Mesodermal cell (in vitro differentiated cells): ENCODE data around the gene NR3C2.

Source experiments
- H3K27ac ChIP-seq: 2 replicates; pipeline ENCODE4 v1.7.0; 2013; ENCODE audit warnings: mild to moderate bottlenecking, low read depth, low read length, moderate library complexity; ENCODE audit not compliant: severe bottlenecking
- H3K36me3 ChIP-seq: 2 replicates; pipeline ENCODE4 v1.7.1; 2013; ENCODE audit warnings: mild to moderate bottlenecking, low read length, moderate library complexity; ENCODE audit not compliant: control insufficient read depth, insufficient read depth
- H3K4me1 ChIP-seq: one replicate; pipeline ENCODE4 v1.7.1; 2013; ENCODE audit warnings: mild to moderate bottlenecking, low read length; ENCODE audit not compliant: insufficient read depth, control insufficient read depth, poor library complexity, severe bottlenecking
- H3K4me3 ChIP-seq: 2 replicates; pipeline ENCODE4 v1.7.0; 2013; ENCODE audit warnings: low read length, control low read depth, mild to moderate bottlenecking; ENCODE audit not compliant: insufficient read depth, poor library complexity, severe bottlenecking; ENCODE audit errors: extremely low read depth
- H3K9me3 ChIP-seq: 2 replicates; pipeline ENCODE4 v1.7.1; 2013; ENCODE audit warnings: mild to moderate bottlenecking, low read length, moderate library complexity; ENCODE audit not compliant: control insufficient read depth
- WGBS, 2 experiments: methylation state at CpG; one replicate each; pipeline ENCODE4 v1.1.5; 2013; ENCODE audit warnings: missing lambda C conversion rate in 2 of 2; ENCODE audit not compliant: insufficient coverage in 2 of 2; 5-methylcytosine and 5-hydroxymethylcytosine counted together

Gene NR3C2

GRCh38 chr4:148182230-148182911 is 259.8 kb downstream of the NR3C2 start:
- WGBS, 2 experiments: 67 to 88% methylated on average over 1 of the region's 3 CpGs
- Histone ChIP-seq H3K4me1 (no peaks in the 10 kb centered on the region), H3K27ac (no peak overlapping the region), H3K9me3 (no peaks in the 10 kb centered on the region), H3K36me3 (no peaks in the 10 kb centered on the region), H3K4me3 (no peak overlapping the region)

DNA sequence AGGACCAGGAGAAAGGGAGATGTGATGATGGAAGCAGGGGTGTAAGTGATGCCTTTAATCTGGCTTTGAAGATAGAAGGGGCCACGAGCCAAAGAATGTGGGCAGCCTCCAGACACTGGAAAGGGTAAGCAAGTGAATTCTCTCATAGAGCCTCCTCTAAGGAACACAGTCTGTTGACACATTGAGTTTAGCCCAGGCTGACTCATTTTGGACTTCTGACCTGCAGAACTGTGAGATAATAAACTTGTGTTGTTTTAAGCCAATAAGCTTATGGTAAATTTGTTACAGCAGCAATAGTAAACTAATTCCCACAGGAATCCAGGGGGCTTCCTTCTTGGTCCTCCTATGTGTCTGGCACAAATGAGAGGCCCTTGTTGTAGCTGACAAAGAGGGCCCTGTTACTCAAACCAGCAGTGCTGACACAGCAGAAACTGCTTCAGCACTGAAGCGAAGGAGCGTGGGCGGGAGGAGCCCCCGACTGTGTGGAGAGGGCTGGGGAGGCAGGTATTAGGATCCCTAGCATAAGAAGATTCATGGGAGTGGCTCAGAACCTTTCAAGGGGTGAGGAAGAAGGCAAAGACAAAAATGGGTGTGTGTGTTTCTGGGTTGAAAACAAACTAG is 268.7 kb downstream of the NR3C2 start:
- no peak overlapping the region for H3K4me3 ChIP-seq
- H3K36me3 ChIP-seq: no peaks in the 10 kb centered on the region
- WGBS, 2 experiments: 63 to 97% methylated on average over 1 to 5 of the region's 5 CpGs
- no peaks in the 10 kb centered on the region for H3K4me1 ChIP-seq
- no peak overlapping the region for H3K27ac ChIP-seq
- H3K9me3 ChIP-seq: no peaks in the 10 kb centered on the region

DNA sequence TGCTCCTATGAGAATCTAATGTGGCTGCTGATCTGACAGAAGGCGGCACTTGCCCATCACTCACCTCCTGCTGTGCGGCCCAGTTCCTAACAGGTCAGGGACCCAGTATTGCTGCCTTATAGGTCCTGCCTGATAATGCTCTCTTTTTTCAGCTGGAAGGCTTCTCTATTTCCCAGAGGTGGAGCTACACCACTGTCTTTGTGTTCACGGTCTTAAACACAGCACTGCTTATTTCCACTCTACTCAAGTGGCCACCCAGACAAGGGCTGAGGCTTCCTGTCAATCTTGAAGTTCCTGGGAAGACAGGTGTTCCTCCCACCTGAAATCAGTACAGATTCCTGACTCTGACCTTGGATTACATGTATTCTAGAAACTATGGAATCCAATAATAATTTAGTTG is 270.6 kb downstream of the NR3C2 start:
- H3K9me3 ChIP-seq: no peaks in the 10 kb centered on the region
- no peak overlapping the region for H3K4me3 ChIP-seq
- 97 to 100% methylated on average over 3 of the region's 3 CpGs for WGBS, 2 experiments
- H3K36me3 ChIP-seq: no peaks in the 10 kb centered on the region
- no peak overlapping the region for H3K27ac ChIP-seq
- no peaks in the 10 kb centered on the region for H3K4me1 ChIP-seq

DNA sequence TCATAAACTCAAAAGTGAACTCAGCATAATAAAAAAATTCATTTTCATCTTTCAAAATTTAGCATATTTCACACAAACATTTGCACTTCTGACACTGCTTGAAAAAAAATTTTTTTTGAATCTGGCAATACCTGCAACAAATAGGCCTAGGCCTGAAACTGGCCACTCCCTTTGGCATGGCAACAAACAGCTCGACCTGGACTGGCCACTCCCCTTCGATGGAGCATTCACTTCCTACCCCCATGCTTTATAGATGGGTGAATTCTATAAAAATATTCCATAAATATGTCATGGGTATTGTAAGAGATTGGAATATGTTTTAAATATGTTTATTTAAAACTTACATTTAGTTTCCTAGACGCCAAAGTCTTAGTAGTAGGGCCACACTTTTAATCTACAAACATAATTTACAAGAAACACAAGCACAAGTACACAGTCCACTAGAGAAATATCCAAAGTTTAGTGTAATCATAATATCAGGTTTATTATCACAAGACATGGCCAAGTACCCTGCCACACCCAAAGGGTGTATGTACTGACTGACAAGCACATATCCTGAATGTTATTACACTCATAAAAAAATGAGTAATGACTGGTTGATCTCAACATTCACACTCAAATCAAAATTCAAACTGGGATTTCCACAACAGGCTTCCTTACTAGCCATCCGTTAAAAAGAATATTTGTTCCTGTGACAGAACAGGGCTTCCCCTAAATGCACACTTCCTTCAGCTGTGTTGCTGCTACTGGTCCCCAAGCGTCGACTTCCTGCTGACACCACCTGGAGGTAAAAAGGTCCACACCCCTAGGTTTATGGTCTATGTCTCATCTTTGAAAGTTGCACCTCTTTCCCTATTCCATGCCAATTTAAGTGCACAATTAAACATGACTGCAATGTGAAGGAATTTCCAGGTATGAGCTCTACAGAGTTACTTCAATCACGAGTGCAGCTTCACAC is 271.5 kb downstream of the NR3C2 start:
- WGBS, 2 experiments: 90 to 100% methylated on average over 2 to 3 of the region's 7 CpGs
- no peaks in the 10 kb centered on the region for H3K9me3 ChIP-seq
- H3K27ac ChIP-seq: no peak overlapping the region
- no peak overlapping the region for H3K4me3 ChIP-seq
- no peaks in the 10 kb centered on the region for H3K36me3 ChIP-seq
- H3K4me1 ChIP-seq: no peaks in the 10 kb centered on the region

DNA sequence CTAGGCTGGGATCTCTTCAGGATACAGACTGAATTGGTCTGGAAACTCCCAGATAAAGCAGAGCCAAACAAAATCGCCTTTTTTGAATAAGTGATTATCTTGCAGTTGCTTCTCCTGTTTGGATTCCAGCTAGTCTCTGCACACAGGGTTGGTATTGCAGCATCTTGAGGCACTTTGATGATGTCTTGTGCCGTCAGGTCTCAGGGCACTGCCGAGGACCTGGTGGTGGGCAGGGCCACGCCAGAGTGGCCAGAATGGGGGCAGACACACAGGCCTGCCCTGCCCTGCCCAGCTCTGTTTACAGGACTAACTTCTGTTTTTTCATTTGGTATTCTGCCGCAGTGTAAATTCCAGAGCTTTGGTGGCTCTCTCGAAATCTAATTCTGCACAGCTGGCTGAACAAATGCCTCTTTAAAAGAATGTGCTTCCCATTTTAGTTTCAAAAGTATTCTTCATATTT is 276.1 kb downstream of the NR3C2 start:
- H3K27ac ChIP-seq: no peak overlapping the region
- H3K36me3 ChIP-seq: no peaks in the 10 kb centered on the region
- peaks cover 6% of the 10 kb centered on the region for H3K4me1 ChIP-seq
- H3K4me3 ChIP-seq: no peak overlapping the region
- no peaks in the 10 kb centered on the region for H3K9me3 ChIP-seq
- WGBS, 2 experiments: 92 to 96% methylated on average over 6 of the region's 6 CpGs

GRCh38 chr4:148164557-148164956 is 277.7 kb downstream of the NR3C2 start:
- H3K4me3 ChIP-seq: no peak overlapping the region
- H3K36me3 ChIP-seq: no peaks in the 10 kb centered on the region
- H3K4me1 ChIP-seq: peaks cover 6% of the 10 kb centered on the region
- WGBS, 2 experiments: 100% methylated on average over 1 of the region's 2 CpGs; no CpG with 5 or more reads in 1 of the 2 experiments
- H3K9me3 ChIP-seq: no peaks in the 10 kb centered on the region
- no peak overlapping the region for H3K27ac ChIP-seq

DNA sequence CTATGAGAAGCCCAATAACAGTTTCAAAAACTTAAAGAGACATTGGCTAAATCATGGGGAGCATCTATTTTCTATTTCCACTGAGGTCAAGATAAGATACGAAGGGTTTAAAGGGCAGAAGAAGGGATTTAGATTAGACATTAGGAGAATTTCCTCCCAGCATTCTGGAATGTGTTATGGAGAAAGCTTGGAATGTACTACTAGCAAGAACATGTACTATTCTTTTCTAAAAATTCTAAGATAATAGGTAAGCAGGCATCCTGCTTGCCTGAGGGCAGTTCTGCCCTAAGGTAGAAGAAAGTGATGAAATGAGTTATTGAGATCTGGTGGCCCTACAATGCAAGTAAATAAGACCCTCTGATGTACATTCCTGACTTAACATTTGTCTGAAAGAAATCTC is 279.2 kb downstream of the NR3C2 start:
- Histone ChIP-seq H3K4me1 (peaks cover 6% of the 10 kb centered on the region), H3K4me3 (no peak overlapping the region), H3K27ac (no peak overlapping the region), H3K36me3 (no peaks in the 10 kb centered on the region), H3K9me3 (no peaks in the 10 kb centered on the region)
- no CpG with 5 or more reads among the region's 1 CpG for WGBS, 2 experiments

- 89 to 96% methylated on average over 3 of the region's 5 CpGs for WGBS, 2 experiments
- no peaks in the 10 kb centered on the region for H3K9me3 ChIP-seq
- no peaks in the 10 kb centered on the region for H3K36me3 ChIP-seq
- H3K27ac ChIP-seq: no peak overlapping the region
- peaks cover 6% of the 10 kb centered on the region for H3K4me1 ChIP-seq
- H3K4me3 ChIP-seq: no peak overlapping the region
These were observed 279.7 kb downstream of the NR3C2 start for GRCh38 chr4:148162519-148162918.

DNA sequence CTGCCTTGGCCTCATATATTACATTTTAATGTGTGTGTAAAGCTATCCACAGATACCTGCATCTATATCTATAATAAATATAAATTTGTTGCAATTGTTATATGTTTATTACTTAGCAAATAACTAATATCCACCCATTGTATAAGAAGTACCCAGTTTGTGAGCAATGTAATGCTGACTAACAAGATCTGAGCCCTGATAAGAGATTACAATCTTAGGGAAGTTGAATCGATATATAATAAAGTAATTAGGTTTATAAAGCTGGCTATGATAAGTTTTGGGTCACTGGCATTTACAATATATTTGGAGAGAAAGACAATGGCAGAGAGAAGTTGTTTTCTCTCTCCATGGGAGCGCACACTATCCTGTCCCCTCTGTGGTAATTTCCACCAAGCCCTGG is 280.6 kb downstream of the NR3C2 start:
- 50 to 92% methylated on average over 1 of the region's 2 CpGs for WGBS, 2 experiments
- Histone ChIP-seq H3K4me3 (no peak overlapping the region), H3K9me3 (no peaks in the 10 kb centered on the region), H3K4me1 (peaks cover 6% of the 10 kb centered on the region), H3K27ac (no peak overlapping the region), H3K36me3 (no peaks in the 10 kb centered on the region)

DNA sequence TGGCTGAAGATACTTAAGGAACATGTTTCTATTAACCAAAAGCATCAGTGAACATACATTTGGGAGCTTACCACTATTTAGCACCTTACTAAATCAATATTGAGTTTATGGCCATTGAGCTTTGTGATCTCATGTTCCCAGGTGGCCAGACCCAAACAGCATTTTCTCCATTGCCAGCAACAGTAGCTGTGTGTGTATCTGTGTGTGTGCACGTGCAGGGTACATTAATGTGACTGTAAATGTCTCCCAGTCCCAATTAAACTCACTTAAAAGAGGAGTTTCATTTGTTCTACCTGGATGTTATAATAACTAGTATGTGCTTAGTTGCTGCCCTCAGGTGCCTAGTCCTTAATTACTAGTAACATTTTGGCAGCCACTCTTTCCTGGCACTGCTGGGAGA is 282.4 kb downstream of the NR3C2 start:
- Histone ChIP-seq H3K4me3 (no peak overlapping the region), H3K27ac (no peak overlapping the region), H3K4me1 (peaks cover 6% of the 10 kb centered on the region), H3K9me3 (no peaks in the 10 kb centered on the region), H3K36me3 (no peaks in the 10 kb centered on the region)
- no CpG with 5 or more reads among the region's 1 CpG for WGBS, 2 experiments
